Lower lobe of right lung (tissue), 2 donors: ENCODE results near the gene KCTD19. TPM values are rescaled to one million over a fixed set of nuclear protein-coding genes. Genes with fewer than 3 reads are reported as not detected.

ENCODE experiments used
- ATAC-seq, 2 donors: fragments of 200-7000 bp; cut with Tn5 transposase; one replicate each; pipeline ENCODE4 v1.9.1; 2020 to 2022; ENCODE audit warnings: mild to moderate bottlenecking in 2 of 2, moderate library complexity in 2 of 2
- DNase-seq: peaks from one replicate; pipeline ENCODE4 v3.0.0-alpha.2; 2020
- H3K27ac ChIP-seq: fragments of 200-600 bp; one replicate; pipeline ENCODE4 v1.8.0; 2022
- H3K27me3 ChIP-seq: fragments of 200-600 bp; one replicate; pipeline ENCODE4 v1.8.0; 2022; ENCODE audit warnings: low read depth
- H3K36me3 ChIP-seq: fragments of 200-600 bp; one replicate; pipeline ENCODE4 v1.8.0; 2022; ENCODE audit warnings: mild to moderate bottlenecking
- H3K4me1 ChIP-seq: fragments of 200-600 bp; one replicate; pipeline ENCODE4 v1.8.0; 2022
- H3K4me3 ChIP-seq: fragments of 200-600 bp; one replicate; pipeline ENCODE4 v1.8.0; 2022; ENCODE audit warnings: mild to moderate bottlenecking
- H3K9me3 ChIP-seq: fragments of 200-600 bp; one replicate; pipeline ENCODE4 v1.8.0; 2022
- intact Hi-C: fragments of 100-400 bp; cut with DNase I; formaldehyde crosslinking; loops from one replicate; pipeline ENCODE4 v1.11.0; 2022
- total RNA-seq: library from RNA; stranded (reverse); fragmentation: NEBNext Ultra II Directional; extraction: Animal tissue kit (Norgen Biotek cat#: 25700); gene quantifications from one replicate; pipeline ENCODE4 v1.2.1, GENCODE V29; 2021
- TF ChIP-seq, protein P1 (sequence below): fragments of 200-600 bp; IDR thresholded peaks from one replicate; pipeline ENCODE4 v1.8.0; 2022; ENCODE audit warnings: antibody characterized with exemption, mild to moderate bottlenecking
- donor health status: DM: no; HTN: yes; CAD: no; lungs with severe emphysema.

KCTD19 gene
- total RNA-seq, 1 donor from 2014 or later = 0.74 TPM

DNA sequence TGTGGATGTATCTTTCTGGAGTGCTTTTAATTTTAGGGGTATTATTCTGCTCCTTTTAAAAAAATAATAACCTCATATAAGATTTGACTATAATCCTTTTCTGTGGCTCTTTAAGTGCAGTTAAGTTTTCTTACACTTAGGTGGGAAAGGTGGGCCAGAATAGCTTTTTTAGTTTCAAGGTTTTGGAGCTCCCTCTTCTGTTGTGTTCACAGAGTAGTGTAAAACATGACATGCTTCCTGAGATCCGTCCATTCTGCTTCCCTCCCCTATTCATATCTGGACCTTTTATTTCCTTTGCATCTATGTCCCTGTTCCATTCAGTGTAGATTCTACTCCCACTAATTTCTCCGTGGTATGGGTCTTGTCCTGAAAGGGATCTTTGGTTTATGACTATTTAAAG is 12.9 kb upstream of the KCTD19 start:
- DNase-seq = no peak
- H3K36me3 ChIP-seq = no peaks in the 10 kb centered on the region
- H3K9me3 ChIP-seq = no peaks in the 10 kb centered on the region
- H3K4me3 ChIP-seq = no peak overlapping the region
- intact Hi-C loops = no loop called here
- H3K27ac ChIP-seq = no peak overlapping the region
- no peaks in the 10 kb centered on the region for H3K4me1 ChIP-seq
- no peak for ATAC-seq
- H3K27me3 ChIP-seq = no peaks in the 10 kb centered on the region
- TF ChIP-seq, protein P1, sequence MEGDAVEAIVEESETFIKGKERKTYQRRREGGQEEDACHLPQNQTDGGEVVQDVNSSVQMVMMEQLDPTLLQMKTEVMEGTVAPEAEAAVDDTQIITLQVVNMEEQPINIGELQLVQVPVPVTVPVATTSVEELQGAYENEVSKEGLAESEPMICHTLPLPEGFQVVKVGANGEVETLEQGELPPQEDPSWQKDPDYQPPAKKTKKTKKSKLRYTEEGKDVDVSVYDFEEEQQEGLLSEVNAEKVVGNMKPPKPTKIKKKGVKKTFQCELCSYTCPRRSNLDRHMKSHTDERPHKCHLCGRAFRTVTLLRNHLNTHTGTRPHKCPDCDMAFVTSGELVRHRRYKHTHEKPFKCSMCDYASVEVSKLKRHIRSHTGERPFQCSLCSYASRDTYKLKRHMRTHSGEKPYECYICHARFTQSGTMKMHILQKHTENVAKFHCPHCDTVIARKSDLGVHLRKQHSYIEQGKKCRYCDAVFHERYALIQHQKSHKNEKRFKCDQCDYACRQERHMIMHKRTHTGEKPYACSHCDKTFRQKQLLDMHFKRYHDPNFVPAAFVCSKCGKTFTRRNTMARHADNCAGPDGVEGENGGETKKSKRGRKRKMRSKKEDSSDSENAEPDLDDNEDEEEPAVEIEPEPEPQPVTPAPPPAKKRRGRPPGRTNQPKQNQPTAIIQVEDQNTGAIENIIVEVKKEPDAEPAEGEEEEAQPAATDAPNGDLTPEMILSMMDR = no peak

DNA sequence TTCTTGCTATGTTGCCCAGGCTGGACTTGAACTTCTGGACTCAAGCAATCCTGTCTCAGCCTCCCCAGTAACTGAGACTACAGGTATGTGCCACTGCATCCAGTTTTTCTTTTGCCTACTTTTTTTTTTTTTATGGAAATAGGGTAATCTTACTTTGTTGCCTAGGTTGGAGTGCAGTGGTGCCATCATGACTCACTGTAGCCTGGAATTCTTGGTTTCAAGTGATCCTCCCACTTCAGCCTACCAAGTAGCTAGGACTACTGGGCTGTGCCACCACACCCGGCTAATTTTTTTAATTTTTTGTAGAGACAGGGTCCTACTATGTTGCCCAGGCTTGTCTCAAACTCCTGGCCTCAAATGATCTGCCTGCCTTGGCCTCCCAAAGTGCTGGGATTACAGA is 10.1 kb upstream of the KCTD19 start:
- Histone ChIP-seq H3K4me1 (no peaks in the 10 kb centered on the region), H3K9me3 (no peaks in the 10 kb centered on the region), H3K4me3 (no peak overlapping the region), H3K36me3 (no peaks in the 10 kb centered on the region), H3K27me3 (no peaks in the 10 kb centered on the region), H3K27ac (no peak overlapping the region)
- intact Hi-C loops = no loop called here
- TF ChIP-seq, protein P1 = no peak
- no peak for ATAC-seq
- no peak for DNase-seq

DNA sequence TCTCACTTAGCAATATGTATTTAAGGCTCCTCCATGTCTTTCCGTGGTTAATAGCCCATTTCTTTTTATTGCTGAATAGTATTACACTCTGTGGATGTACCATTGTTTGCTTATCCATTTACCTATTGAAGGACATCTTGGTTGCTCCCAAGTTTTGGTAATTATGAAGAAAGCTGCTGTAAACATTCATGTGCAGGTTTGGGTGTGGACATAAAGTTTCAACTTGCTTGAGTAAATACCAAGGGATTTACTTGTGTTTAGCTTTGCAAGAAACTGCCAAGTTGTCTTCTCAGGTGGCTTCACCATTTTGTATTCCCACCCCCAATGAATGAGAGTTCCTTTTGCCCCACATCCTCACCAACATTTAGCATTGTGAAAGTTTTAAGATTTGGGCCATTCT is 9.6 kb upstream of the KCTD19 start:
- H3K27me3 ChIP-seq = no peaks in the 10 kb centered on the region
- H3K4me3 ChIP-seq = no peak overlapping the region
- H3K36me3 ChIP-seq = no peaks in the 10 kb centered on the region
- TF ChIP-seq, protein P1 = no peak
- no peaks in the 10 kb centered on the region for H3K9me3 ChIP-seq
- intact Hi-C loops = no loop called here
- H3K27ac ChIP-seq = no peak overlapping the region
- no peaks in the 10 kb centered on the region for H3K4me1 ChIP-seq
- ATAC-seq (no peak), DNase-seq (no peak)

DNA sequence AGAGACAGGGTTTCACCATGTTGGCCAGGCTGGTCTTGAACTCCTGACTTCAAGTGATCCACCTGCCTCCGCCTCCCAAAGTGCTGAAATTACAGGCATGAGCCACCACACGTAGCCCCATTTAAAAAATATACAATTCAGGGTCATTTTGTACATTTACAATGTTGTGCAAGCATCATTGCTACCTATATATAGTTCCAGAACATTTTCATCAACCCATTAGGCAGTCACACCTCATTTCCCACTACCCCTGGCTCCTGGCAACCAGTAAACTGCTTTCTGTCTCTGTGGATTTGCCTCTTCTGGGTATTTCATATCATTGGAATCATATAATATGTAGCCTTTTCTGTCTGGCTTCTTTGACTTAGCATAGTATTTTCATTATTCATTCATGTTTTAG is 6.8 kb upstream of the KCTD19 start:
- TF ChIP-seq, protein P1 = no peak
- Histone ChIP-seq H3K36me3 (no peaks in the 10 kb centered on the region), H3K4me1 (no peaks in the 10 kb centered on the region), H3K27me3 (no peaks in the 10 kb centered on the region), H3K27ac (no peak overlapping the region), H3K9me3 (no peaks in the 10 kb centered on the region), H3K4me3 (no peak overlapping the region)
- DNase-seq (no peak), ATAC-seq (no peak)
- intact Hi-C loops = no loop called here

DNA sequence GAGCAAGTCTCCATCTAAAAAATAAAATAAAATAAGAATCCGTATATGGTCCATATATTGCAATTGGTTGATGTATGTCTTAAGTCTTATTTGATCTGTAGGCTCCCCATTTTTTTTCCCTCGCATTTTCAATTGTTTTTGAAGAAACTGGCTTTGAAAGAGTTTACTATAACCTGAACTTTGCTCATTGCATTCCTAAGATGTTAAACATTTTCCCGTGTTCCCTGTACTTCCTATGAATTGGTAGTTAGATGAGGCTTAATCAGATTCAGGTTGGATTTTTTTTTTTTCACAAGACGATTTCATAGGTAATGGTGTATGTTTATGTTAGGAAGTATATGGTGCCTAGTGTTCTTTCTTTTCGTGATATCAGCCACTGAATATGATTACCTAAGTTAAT is 3.4 kb upstream of the KCTD19 start:
- DNase-seq (no peak), ATAC-seq (no peak)
- H3K27me3 ChIP-seq = no peaks in the 10 kb centered on the region
- H3K4me1 ChIP-seq = peaks cover 6% of the 10 kb centered on the region
- H3K36me3 ChIP-seq = no peaks in the 10 kb centered on the region
- no peak overlapping the region for H3K4me3 ChIP-seq
- H3K9me3 ChIP-seq = no peaks in the 10 kb centered on the region
- TF ChIP-seq, protein P1 = no peak
- intact Hi-C loops = no loop called here
- H3K27ac ChIP-seq = no peak overlapping the region

DNA sequence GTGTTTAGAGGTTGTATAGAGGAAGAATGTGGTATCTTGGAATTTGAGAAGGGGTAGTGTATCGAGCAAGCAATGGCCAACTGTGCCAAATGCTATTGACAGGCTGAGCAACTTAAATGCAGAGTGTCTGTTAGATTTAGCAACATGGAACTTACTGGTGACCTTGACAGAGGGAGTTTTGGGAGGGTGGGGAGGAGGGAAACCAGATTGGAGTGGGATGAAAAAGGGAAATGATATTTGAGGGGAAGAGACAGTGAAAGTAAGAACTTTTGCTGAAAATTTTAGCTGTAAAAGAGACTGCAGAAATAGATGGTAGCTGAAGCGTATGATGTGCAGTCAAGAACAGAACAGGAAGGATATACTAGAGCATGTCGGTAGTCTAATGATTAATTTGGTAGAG is 1.2 kb upstream of the KCTD19 start:
- Histone ChIP-seq H3K36me3 (no peaks in the 10 kb centered on the region), H3K27ac (no peak overlapping the region), H3K4me1 (peaks cover 6% of the 10 kb centered on the region), H3K4me3 (no peak overlapping the region), H3K9me3 (no peaks in the 10 kb centered on the region), H3K27me3 (no peaks in the 10 kb centered on the region)
- intact Hi-C loops = no loop called here
- TF ChIP-seq, protein P1 = no peak
- ATAC-seq (no peak), DNase-seq (no peak)
